SK-N-SH (cell line): ENCODE data around the gene COG2.

Source experiments
- FOXM1 ChIP-seq: IDR thresholded peaks from 2 replicates; pipeline ENCODE4 v1.4.0; 2012; ENCODE audit warnings: low read depth, mild to moderate bottlenecking
- MAX ChIP-seq: IDR thresholded peaks from 2 replicates; pipeline ENCODE4 v1.4.0; 2012; ENCODE audit warnings: low read depth
- NFIC ChIP-seq: IDR thresholded peaks from 2 replicates; pipeline ENCODE4 v1.4.0; 2012; ENCODE audit warnings: borderline replicate concordance
- POLR2AphosphoS5 ChIP-seq: IDR thresholded peaks from 2 replicates; pipeline ENCODE4 v1.6.1; 2012; ENCODE audit warnings: low read depth, low read length
- RAD21 ChIP-seq: IDR thresholded peaks from 2 replicates; pipeline ENCODE4 v1.6.1; 2012; ENCODE audit warnings: mild to moderate bottlenecking, low read length
- SMC3 ChIP-seq: IDR thresholded peaks from 2 replicates; pipeline ENCODE4 v1.6.1; 2012; ENCODE audit warnings: low read depth, low read length, improper control_type of control experiment
- YY1 ChIP-seq: IDR thresholded peaks from 2 replicates; pipeline ENCODE4 v1.4.0; 2012; ENCODE audit warnings: low read depth, mild to moderate bottlenecking
- TF ChIP-seq, protein P1 (sequence below): fragments of 150-350 bp; IDR thresholded peaks from 2 replicates; pipeline ENCODE4 v1.6.1; 2017; ENCODE audit warnings: antibody characterized with exemption, low read length, low read depth, borderline replicate concordance
- TF ChIP-seq, protein P2 (sequence below): fragments of 200-600 bp; sonication (generic); IDR thresholded peaks from 2 replicates; pipeline ENCODE4 v1.6.1; 2017; ENCODE audit warnings: antibody characterized with exemption, mild to moderate bottlenecking, moderate library complexity

DNA sequence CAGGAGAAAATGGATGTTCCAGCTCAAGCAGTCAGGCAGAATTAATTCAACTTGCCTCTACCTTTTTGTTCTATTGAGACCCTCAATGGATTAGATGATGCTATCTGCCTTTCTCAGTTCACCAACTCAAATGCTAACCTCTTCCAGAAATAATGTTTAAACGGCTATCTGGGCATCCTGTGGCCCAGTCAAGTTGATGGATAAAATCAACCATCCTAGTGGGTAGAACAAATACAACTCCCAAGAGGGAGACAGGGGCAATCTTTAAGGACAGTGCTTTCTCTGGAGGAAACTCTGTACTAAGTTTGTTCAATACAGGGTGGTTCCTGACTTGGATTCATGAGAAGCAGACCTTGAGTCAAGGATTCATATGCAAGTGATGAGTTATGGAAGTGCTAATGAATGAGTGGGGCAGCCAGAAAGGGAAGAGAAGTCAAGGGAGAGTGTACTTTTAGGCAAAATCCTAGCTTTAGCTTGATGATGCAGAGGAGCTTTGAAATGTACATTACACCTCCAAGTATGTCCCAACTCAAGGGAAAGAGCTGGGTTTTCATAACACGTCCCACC lies 49.4 kb upstream of the COG2 start:
- TF ChIP-seq RAD21 (no peak), POLR2AphosphoS5 (no peak), NFIC (no peak), SMC3 (no peak), MAX (no peak), YY1 (no peak), FOXM1 (no peak)
- TF ChIP-seq, protein P1, sequence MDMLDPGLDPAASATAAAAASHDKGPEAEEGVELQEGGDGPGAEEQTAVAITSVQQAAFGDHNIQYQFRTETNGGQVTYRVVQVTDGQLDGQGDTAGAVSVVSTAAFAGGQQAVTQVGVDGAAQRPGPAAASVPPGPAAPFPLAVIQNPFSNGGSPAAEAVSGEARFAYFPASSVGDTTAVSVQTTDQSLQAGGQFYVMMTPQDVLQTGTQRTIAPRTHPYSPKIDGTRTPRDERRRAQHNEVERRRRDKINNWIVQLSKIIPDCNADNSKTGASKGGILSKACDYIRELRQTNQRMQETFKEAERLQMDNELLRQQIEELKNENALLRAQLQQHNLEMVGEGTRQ, result no peak
- TF ChIP-seq, protein P2, sequence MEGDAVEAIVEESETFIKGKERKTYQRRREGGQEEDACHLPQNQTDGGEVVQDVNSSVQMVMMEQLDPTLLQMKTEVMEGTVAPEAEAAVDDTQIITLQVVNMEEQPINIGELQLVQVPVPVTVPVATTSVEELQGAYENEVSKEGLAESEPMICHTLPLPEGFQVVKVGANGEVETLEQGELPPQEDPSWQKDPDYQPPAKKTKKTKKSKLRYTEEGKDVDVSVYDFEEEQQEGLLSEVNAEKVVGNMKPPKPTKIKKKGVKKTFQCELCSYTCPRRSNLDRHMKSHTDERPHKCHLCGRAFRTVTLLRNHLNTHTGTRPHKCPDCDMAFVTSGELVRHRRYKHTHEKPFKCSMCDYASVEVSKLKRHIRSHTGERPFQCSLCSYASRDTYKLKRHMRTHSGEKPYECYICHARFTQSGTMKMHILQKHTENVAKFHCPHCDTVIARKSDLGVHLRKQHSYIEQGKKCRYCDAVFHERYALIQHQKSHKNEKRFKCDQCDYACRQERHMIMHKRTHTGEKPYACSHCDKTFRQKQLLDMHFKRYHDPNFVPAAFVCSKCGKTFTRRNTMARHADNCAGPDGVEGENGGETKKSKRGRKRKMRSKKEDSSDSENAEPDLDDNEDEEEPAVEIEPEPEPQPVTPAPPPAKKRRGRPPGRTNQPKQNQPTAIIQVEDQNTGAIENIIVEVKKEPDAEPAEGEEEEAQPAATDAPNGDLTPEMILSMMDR, result no peak
